ENCODE data around the gene TMEM168. TPM values are rescaled to one million over a fixed set of nuclear protein-coding genes. Genes with fewer than 3 reads are reported as not detected.

TMEM168 gene
- total RNA-seq, 1 donor from 2014 or later: 20.1 TPM

DNA sequence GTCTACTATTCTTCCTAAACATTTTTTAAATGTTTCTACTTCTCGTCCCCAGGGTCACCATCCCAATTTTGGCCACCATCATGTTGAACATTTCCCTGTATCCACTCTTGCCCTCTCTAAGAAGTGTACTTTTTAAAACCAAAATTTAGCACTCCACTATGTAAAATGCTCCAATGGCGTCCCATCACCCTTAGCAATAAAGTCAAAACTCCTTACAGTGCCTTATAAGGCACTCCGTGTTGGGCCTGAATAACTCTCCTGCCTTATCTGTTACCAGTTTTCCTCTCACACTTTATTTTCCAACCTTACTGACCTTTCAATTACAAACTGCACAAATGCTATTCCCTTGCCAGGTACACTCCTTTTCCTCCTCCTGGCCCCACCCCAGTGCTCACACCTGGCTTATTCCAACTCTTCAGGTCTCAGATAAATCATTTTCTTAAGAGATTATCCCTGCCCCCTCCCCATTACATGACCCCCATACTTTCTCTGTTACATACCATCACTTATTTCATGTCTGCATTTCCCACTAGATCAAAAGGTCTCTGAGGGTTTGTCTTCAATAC lies 1.3 kb downstream of the TMEM168 start:
- no peak for DNase-seq (ENCODE audit: low read depth)
- TF ChIP-seq, protein P1, sequence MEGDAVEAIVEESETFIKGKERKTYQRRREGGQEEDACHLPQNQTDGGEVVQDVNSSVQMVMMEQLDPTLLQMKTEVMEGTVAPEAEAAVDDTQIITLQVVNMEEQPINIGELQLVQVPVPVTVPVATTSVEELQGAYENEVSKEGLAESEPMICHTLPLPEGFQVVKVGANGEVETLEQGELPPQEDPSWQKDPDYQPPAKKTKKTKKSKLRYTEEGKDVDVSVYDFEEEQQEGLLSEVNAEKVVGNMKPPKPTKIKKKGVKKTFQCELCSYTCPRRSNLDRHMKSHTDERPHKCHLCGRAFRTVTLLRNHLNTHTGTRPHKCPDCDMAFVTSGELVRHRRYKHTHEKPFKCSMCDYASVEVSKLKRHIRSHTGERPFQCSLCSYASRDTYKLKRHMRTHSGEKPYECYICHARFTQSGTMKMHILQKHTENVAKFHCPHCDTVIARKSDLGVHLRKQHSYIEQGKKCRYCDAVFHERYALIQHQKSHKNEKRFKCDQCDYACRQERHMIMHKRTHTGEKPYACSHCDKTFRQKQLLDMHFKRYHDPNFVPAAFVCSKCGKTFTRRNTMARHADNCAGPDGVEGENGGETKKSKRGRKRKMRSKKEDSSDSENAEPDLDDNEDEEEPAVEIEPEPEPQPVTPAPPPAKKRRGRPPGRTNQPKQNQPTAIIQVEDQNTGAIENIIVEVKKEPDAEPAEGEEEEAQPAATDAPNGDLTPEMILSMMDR (IDR thresholded peaks at IDR 0.05; ENCODE audit: insufficient read depth, low read length, poor library complexity, severe bottlenecking): no peak
- no peaks in the 10 kb centered on the region for H3K36me3 ChIP-seq (ENCODE audit: control insufficient read depth, insufficient read depth, low read length)
- no peaks in the 10 kb centered on the region for H3K27me3 ChIP-seq (ENCODE audit: control insufficient read depth, insufficient read depth, low read length)
- H3K4me3 ChIP-seq (ENCODE audit: low read depth, low read length): peak overlapping the region; percentile 77

DNA sequence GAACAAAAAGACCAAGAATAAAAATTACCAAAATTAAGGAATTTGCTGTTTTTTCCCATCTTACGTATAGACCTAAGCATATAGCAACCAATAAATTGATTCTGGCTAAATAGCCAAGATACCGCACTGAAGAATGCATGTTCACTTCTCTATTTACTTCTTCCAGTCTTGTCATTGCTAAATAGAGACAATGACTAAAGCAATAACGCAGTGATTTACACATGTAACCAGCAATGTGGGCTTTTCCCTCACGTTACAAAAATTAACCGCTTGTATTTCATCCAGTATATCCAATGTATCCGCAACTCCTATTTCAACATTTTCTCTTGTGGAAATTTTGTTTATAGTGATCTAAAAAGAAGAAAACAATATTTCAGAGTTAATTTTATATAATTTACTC lies 5.6 kb downstream of the TMEM168 start:
- TF ChIP-seq, protein P1 (IDR thresholded peaks at IDR 0.05; ENCODE audit: insufficient read depth, low read length, poor library complexity, severe bottlenecking): no peak
- H3K27me3 ChIP-seq (ENCODE audit: control insufficient read depth, insufficient read depth, low read length): no peaks in the 10 kb centered on the region
- H3K4me3 ChIP-seq (ENCODE audit: low read depth, low read length): no peak overlapping the region
- no peak for DNase-seq (ENCODE audit: low read depth)
- H3K36me3 ChIP-seq (ENCODE audit: control insufficient read depth, insufficient read depth, low read length): no peaks in the 10 kb centered on the region

DNA sequence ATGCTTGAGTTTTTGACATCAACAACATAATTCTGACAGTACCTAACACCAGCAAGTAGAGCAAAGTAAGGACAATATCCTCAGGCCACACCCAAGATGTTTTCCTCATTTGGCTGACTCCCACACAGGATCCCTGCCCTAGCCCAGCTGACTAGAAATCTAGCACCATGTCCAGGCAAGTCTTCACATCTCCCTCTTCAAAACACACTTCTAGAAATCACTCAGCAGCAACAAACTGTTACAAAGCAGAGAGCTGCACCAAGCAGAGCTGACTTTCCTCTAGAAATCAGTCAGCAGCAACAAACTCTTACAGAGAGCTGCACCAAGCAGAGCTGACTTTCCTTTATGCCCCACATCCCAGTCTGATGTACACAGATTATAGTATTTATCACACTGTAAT lies 7.7 kb downstream of the TMEM168 start:
- DNase-seq (ENCODE audit: low read depth): no peak
- no peak overlapping the region for H3K4me3 ChIP-seq (ENCODE audit: low read depth, low read length)

DNA sequence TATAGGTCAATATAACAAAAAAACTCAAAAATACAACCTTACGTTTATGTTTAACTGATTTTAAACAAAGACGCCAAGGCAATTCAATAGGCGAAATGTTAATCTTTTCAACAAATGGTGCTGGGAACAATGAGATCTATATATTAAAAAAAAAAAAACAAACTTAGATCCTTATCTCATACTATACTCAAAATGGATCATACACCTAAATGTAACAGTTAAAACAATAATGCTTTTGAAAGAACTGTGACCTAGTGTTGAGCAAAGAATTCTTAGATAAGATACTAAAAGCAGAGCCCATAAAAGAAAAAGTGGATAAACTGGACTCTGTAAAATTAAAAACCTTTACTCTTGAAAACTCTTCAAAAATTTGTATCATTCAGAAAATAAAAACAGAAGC lies 8.6 kb downstream of the TMEM168 start:
- Histone ChIP-seq H3K4me3 (ENCODE audit: low read depth, low read length) (no peak overlapping the region), H3K36me3 (ENCODE audit: control insufficient read depth, insufficient read depth, low read length) (no peaks in the 10 kb centered on the region), H3K27me3 (ENCODE audit: control insufficient read depth, insufficient read depth, low read length) (no peaks in the 10 kb centered on the region)
- TF ChIP-seq, protein P1 (IDR thresholded peaks at IDR 0.05; ENCODE audit: insufficient read depth, low read length, poor library complexity, severe bottlenecking): no peak
- no peak for DNase-seq (ENCODE audit: low read depth)

More for the DNA sequence above, 7.7 kb downstream of the TMEM168 start:
- Histone ChIP-seq H3K36me3 (ENCODE audit: control insufficient read depth, insufficient read depth, low read length) (no peaks in the 10 kb centered on the region), H3K27me3 (ENCODE audit: control insufficient read depth, insufficient read depth, low read length) (no peaks in the 10 kb centered on the region)
- TF ChIP-seq, protein P1 (IDR thresholded peaks at IDR 0.05; ENCODE audit: insufficient read depth, low read length, poor library complexity, severe bottlenecking): no peak

DNA sequence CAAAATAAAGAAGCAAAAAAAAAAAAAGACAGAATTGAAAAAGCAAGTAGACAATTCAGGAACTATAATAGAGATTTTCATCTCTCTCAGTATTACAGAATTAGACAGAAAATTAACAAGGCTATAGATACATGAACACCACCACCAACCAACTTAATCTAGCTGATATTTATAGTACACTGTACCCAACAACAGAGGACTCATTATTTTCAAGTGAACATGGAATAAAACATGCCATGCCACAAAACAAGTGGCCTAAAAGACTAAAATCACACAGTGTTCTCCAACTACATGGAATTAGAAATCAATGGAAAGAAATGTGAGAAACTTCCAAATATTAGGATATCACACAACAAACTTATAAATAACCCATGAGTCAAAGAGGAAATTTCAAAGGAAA lies 9.1 kb downstream of the TMEM168 start:
- no peak for DNase-seq (ENCODE audit: low read depth)
- Histone ChIP-seq H3K4me3 (ENCODE audit: low read depth, low read length) (no peak overlapping the region), H3K36me3 (ENCODE audit: control insufficient read depth, insufficient read depth, low read length) (no peaks in the 10 kb centered on the region), H3K27me3 (ENCODE audit: control insufficient read depth, insufficient read depth, low read length) (no peaks in the 10 kb centered on the region)
- TF ChIP-seq, protein P1 (IDR thresholded peaks at IDR 0.05; ENCODE audit: insufficient read depth, low read length, poor library complexity, severe bottlenecking): no peak

DNA sequence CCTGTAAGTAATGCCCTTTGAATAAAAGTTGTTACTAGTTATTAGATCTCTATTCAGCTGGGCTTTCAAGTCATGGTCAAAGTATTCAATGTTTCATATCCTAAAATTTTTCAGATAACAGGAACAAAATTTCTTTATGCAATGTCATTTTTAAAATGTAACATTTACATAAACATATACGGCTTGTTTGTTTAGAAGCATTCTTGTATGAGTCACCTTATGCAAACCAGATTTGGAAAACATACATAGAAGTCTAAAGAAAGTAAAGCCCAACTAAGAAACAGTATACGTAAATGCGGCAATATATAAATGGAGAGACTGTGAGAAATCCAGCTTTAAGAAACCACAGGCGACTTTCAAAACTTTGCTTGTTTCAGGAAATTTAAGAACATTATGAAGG lies 10.5 kb downstream of the TMEM168 start:
- H3K36me3 ChIP-seq (ENCODE audit: control insufficient read depth, insufficient read depth, low read length): no peaks in the 10 kb centered on the region
- TF ChIP-seq, protein P1 (IDR thresholded peaks at IDR 0.05; ENCODE audit: insufficient read depth, low read length, poor library complexity, severe bottlenecking): no peak
- H3K4me3 ChIP-seq (ENCODE audit: low read depth, low read length): no peak overlapping the region
- H3K27me3 ChIP-seq (ENCODE audit: control insufficient read depth, insufficient read depth, low read length): no peaks in the 10 kb centered on the region
- no peak for DNase-seq (ENCODE audit: low read depth)

All from kidney epithelial cell (primary cell).